HepG2 (cell line): ENCODE results near the gene GALNT17.

Experiments used
- GTF2F1 ChIP-seq: fragments of 150-350 bp; IDR thresholded peaks from 2 replicates; pipeline ENCODE4 v1.6.1; 2014; ENCODE audit warnings: low read length
- ZBTB37 ChIP-seq: sonication (generic); formaldehyde crosslinking; IDR thresholded peaks from 2 replicates; pipeline ENCODE4 v1.4.0; 2020; ENCODE audit warnings: mild to moderate bottlenecking, missing genetic modification reagents
- TF ChIP-seq, protein P1 (sequence below): sonication (generic); formaldehyde crosslinking; IDR thresholded peaks from 2 replicates; pipeline ENCODE4 v1.5.0; 2020; ENCODE audit warnings: mild to moderate bottlenecking, missing genetic modification reagents, moderate library complexity

DNA sequence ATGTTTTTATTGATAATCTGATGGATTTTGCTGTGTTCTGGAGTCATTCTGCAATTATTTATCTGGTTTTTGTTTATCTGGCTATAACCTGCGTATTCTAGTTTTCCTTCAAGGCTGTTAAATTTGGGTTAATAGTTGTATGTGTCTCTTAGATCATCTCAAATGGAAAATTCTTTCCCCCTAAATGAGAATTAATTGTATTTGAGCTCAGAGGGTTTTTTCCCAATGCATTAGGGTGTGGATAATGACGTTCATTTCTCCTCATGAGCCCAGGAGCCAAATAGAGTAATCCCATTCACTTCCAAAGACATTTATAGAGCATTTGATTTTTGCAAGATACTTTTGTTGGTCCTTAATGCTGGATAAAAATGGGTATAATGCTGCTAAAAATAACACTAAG lies 564.6 kb downstream of the GALNT17 start:
- no peak for TF ChIP-seq ZBTB37 (CRISPR knock-in tag)
- TF ChIP-seq, protein P1, sequence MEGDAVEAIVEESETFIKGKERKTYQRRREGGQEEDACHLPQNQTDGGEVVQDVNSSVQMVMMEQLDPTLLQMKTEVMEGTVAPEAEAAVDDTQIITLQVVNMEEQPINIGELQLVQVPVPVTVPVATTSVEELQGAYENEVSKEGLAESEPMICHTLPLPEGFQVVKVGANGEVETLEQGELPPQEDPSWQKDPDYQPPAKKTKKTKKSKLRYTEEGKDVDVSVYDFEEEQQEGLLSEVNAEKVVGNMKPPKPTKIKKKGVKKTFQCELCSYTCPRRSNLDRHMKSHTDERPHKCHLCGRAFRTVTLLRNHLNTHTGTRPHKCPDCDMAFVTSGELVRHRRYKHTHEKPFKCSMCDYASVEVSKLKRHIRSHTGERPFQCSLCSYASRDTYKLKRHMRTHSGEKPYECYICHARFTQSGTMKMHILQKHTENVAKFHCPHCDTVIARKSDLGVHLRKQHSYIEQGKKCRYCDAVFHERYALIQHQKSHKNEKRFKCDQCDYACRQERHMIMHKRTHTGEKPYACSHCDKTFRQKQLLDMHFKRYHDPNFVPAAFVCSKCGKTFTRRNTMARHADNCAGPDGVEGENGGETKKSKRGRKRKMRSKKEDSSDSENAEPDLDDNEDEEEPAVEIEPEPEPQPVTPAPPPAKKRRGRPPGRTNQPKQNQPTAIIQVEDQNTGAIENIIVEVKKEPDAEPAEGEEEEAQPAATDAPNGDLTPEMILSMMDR (CRISPR knock-in tag), result no peak
- TF ChIP-seq GTF2F1, result no peak
